ENCODE results near the gene NDST4.
"Not testable (repeated sequence)": the region's sequence is repeated elsewhere in the genome, so short reads cannot be mapped to it uniquely, and the experiment has no call there.

Gene NDST4

DNA sequence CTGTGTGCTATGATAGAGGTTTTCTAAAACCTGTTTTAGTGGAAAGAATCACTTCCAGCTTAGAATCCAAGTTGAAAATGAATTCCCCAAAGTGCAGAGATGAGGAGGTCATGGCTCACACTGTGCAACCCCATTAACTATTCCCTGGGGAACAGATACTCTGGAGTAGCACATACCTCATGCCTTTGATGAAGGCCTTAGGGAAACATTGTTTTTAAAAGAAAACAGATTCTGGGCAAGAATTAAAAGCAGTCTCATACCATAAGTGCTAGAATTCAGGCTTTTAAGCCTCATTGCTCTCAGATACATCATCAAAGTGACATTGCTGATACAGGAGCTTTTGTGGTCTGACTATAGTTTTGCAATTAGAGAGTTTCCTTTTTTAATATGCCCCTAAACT is 115.1 kb downstream of the NDST4 start:
- DNase-seq (ENCODE audit: extremely low read depth, low read depth): no peak
- TF ChIP-seq, protein P1, sequence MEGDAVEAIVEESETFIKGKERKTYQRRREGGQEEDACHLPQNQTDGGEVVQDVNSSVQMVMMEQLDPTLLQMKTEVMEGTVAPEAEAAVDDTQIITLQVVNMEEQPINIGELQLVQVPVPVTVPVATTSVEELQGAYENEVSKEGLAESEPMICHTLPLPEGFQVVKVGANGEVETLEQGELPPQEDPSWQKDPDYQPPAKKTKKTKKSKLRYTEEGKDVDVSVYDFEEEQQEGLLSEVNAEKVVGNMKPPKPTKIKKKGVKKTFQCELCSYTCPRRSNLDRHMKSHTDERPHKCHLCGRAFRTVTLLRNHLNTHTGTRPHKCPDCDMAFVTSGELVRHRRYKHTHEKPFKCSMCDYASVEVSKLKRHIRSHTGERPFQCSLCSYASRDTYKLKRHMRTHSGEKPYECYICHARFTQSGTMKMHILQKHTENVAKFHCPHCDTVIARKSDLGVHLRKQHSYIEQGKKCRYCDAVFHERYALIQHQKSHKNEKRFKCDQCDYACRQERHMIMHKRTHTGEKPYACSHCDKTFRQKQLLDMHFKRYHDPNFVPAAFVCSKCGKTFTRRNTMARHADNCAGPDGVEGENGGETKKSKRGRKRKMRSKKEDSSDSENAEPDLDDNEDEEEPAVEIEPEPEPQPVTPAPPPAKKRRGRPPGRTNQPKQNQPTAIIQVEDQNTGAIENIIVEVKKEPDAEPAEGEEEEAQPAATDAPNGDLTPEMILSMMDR (IDR thresholded peaks at IDR 0.05; ENCODE audit: low read depth, low read length): no peak

DNA sequence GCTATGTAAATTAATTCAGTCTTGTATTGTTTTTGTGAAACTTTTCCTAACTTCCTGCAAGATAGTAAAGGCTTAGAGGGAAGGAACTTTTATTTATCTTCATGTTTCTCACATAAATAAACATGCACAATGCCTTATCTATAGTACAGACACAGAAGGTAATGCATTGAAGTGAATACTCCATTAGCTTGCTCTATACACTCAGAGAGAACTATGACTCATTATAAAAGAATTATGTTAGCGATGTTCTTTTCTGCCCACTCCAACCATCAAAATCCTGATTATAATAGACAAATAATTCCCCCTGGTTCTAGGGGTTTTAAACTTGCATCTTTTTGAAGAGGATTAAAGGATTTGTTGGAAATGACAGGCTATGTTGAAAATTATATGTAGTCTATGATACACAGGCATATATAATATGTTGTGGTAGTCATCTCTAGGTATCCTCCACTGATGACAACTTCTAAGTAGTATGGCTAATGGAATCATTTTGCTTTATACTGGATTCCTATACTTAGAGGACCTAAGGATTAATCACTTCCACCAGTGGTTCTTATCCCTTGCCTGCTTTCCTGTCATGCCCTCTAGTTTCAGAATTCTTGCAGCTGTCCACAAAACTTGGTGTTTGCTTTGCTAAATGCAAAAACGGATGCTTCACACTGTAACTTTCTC is 115.7 kb downstream of the NDST4 start:
- TF ChIP-seq, protein P1 (IDR thresholded peaks at IDR 0.05; ENCODE audit: low read depth, low read length): no peak
- no peak for DNase-seq (ENCODE audit: extremely low read depth, low read depth)

DNA sequence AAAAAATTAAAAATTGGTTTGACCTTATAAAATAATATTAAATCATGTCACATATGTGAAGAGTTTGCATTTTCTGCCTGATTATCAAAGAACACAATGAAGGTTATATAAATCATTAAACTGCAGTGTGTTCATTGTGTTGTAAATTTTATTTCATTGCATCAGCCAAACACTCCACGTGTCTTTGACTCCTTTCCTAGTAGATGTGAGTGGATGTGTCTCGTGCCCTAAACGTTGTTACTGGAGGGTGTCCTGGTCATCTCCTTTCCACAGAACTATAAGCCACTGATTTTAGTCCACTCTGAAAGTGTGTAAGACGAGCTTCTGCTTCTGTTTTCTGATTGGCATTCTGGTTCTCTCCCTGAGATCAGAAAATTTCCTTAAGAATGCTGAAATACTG is 127.3 kb downstream of the NDST4 start:
- DNase-seq (ENCODE audit: extremely low read depth, low read depth): no peak
- TF ChIP-seq, protein P1 (IDR thresholded peaks at IDR 0.05; ENCODE audit: low read depth, low read length): no peak

DNA sequence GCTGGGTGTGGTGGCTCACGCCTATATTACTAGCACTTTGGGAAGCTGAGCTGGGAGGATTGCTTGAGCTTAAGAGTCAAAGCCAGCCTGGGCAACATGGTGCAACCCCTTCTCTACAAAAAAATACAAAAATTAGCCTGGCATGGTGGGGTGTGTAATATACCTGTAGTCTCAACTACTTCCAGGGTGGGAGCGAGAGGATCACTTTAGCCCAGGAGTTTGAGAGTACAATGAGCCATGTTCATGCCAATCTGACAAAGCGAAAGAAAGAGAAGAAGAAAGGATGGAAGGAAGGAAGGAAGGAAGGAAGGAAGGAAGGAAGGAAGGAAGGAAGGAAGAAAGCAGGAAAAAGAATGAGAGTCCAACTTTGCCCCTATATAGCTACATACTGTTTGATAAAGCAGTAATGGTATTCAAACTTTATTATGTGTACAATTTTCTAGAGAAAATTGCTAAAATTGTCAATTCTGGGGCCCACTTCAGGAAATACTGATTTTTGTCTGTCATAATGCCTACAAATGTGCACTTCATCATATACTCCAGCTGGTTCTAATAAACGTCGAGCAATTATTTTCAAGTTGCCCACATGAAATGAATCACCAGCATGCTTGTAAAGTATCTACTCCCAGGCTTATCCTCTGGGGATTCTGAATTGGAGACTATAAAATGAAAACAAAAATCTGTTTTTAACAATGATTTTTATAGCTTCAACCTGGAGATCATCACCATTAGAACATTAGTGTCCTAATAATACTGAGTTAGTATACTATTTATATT is 132.3 kb downstream of the NDST4 start:
- DNase-seq (ENCODE audit: extremely low read depth, low read depth): no peak
- TF ChIP-seq, protein P1 (IDR thresholded peaks at IDR 0.05; ENCODE audit: low read depth, low read length): no peak

DNA sequence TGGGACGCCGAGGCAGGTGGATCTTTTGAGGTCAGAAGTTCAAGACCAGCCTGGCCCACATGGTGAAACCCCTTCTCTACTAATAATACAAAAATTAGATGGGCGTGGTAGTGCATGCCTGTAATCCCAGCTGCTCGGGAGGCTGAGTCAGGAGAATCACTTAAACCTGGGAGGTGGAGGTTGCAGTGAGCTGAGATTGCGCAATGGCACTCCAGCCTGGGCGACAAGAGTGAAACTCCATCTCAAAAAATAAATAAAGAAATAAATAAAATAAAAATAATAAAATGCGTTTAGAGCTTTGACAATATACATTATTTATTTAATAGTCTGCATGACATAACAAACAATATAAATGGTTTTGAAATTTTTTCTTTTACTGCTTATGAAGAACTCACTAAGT is 133.0 kb downstream of the NDST4 start:
- not testable (repeated sequence) for DNase-seq (ENCODE audit: extremely low read depth, low read depth)

DNA sequence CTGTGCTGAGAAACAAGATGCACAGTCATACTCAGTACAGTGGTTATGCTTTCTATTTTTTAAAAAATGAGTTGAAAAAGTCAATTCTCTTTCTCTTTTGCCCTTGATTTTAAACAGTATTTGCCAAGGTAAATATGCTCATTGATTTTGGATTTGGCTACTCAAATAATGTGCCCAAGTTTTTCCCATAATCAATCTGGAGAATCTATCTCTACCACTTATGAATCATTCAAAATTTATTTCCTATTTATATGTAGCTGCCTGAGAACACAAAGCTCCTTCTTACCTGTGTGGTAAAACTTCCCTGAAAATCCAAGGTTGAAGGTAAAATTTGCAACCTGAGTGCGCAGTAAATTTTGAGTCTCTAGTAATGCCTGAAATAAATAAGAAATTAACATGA is 136.5 kb downstream of the NDST4 start:
- TF ChIP-seq, protein P1 (IDR thresholded peaks at IDR 0.05; ENCODE audit: low read depth, low read length): no peak
- no peak for DNase-seq (ENCODE audit: extremely low read depth, low read depth)

DNA sequence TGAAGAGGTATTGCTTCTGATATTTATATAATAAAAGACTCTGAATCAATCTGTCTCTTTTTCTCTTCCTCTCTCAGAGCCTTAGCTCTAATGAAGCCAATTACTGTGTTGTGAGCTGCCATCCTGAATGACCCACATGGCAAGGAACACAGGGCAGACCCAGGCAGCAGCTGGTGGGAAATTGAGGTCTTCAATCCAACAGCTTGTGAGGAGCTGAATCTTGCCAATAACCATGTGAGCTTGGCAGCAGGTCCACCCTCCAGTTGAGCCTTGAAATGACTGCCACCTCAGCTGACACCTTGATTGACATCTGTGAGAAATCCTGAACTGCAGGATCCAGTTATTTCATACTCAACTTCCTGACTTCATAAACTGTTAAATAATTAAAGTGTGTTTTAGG is 149.4 kb downstream of the NDST4 start:
- TF ChIP-seq, protein P1 (IDR thresholded peaks at IDR 0.05; ENCODE audit: low read depth, low read length): no peak
- no peak for DNase-seq (ENCODE audit: extremely low read depth, low read depth)
